GM21786 (cell line): ENCODE results near the gene PRKRA.
A peak's percentile ranks its signal among the peaks of the same experiment; 100 is the strongest.
"Not testable (repeated sequence)": the region's sequence is repeated elsewhere in the genome, so short reads cannot be mapped to it uniquely, and the experiment has no call there.

Experiments used
- ATAC-seq: cut with Tn5 transposase; IDR thresholded peaks from one replicate; pipeline ENCODE4 v1.9.1; 2021; ENCODE audit not compliant: unreplicated experiment

The PRKRA gene

GRCh38 chr2:178469219-178469849 lies 18.4 kb upstream of the PRKRA start:
- ATAC-seq, result no peak

- ATAC-seq, result no peak
Measured at GRCh38 chr2:178457390-178457886, 6.5 kb upstream of the PRKRA start.

- ATAC-seq, result no peak
Measured at GRCh38 chr2:178455947-178456346, 5.0 kb upstream of the PRKRA start.

- no peak for ATAC-seq
Measured at GRCh38 chr2:178452870-178453269, 1.9 kb upstream of the PRKRA start.

GRCh38 chr2:178452334-178452733 lies 1.4 kb upstream of the PRKRA start:
- ATAC-seq, result no peak

GRCh38 chr2:178450524-178450773 lies 526 bp downstream of the PRKRA start:
- peak; percentile 40 for ATAC-seq

GRCh38 chr2:178449700-178450523 lies 1.1 kb downstream of the PRKRA start:
- peak; percentile 4 for ATAC-seq

- ATAC-seq, result no peak
Measured at GRCh38 chr2:178448968-178449661, 1.9 kb downstream of the PRKRA start.

- no peak for ATAC-seq
Measured at GRCh38 chr2:178441426-178441825, 9.5 kb downstream of the PRKRA start.

GRCh38 chr2:178436662-178437061 lies 14.3 kb downstream of the PRKRA start:
- ATAC-seq, result no peak

- no peak for ATAC-seq
Measured at GRCh38 chr2:178429336-178429735, 21.6 kb downstream of the PRKRA start.

GRCh38 chr2:178428396-178428806 lies 22.6 kb downstream of the PRKRA start:
- no peak for ATAC-seq

GRCh38 chr2:178427458-178427857 lies 23.5 kb downstream of the PRKRA start:
- ATAC-seq, result no peak

- no peak for ATAC-seq
Measured at GRCh38 chr2:178426388-178426787, 24.6 kb downstream of the PRKRA start.

GRCh38 chr2:178425255-178425827 lies 25.6 kb downstream of the PRKRA start:
- ATAC-seq, result no peak

GRCh38 chr2:178423746-178424145 lies 27.2 kb downstream of the PRKRA start:
- not testable (repeated sequence) for ATAC-seq

- ATAC-seq, result no peak
Measured at GRCh38 chr2:178422097-178422496, 28.9 kb downstream of the PRKRA start.

GRCh38 chr2:178420463-178420999 lies 30.4 kb downstream of the PRKRA start:
- no peak for ATAC-seq

GRCh38 chr2:178419123-178419522 lies 31.9 kb downstream of the PRKRA start:
- no peak for ATAC-seq

- ATAC-seq, result no peak
Measured at GRCh38 chr2:178418426-178418825, 32.5 kb downstream of the PRKRA start.

GRCh38 chr2:178417916-178418315 lies 33.1 kb downstream of the PRKRA start:
- ATAC-seq, result no peak
